DND-41 (cell line): ENCODE measurements around the gene RAPGEF1.

ENCODE experiments used
- ATAC-seq: fragments of 200-7000 bp; cut with Tn5 transposase; 3 replicates; pipeline ENCODE4 v1.9.1; 2021; ENCODE audit warnings: low read depth; ENCODE audit not compliant: insufficient read depth
- DNase-seq: peaks from one replicate; pipeline ENCODE4 v3.0.0-alpha.2; 2020
- H2AFZ ChIP-seq: 2 replicates; pipeline ENCODE4 v1.6.0; 2012; ENCODE audit warnings: low read depth, low read length
- H3K27ac ChIP-seq: 2 replicates; pipeline ENCODE4 v1.5.1; 2012; ENCODE audit warnings: low read length, inconsistent platforms
- H3K27me3 ChIP-seq: fragments of 200-600 bp; sonication (generic); 2 replicates; pipeline ENCODE4 v1.6.0; 2012; ENCODE audit warnings: low read length, mild to moderate bottlenecking, inconsistent platforms; ENCODE audit not compliant: insufficient read depth, poor library complexity
- H3K36me3 ChIP-seq: 2 replicates; pipeline ENCODE4 v1.5.1; 2012; ENCODE audit warnings: low read length, inconsistent platforms; ENCODE audit not compliant: insufficient read depth
- H3K4me1 ChIP-seq: 2 replicates; pipeline ENCODE4 v1.5.1; 2012; ENCODE audit warnings: mild to moderate bottlenecking, low read length; ENCODE audit not compliant: insufficient read depth
- H3K4me2 ChIP-seq: 2 replicates; pipeline ENCODE4 v1.6.0; 2012; ENCODE audit warnings: mild to moderate bottlenecking, moderate library complexity, low read length, inconsistent platforms; ENCODE audit not compliant: insufficient read depth
- H3K4me3 ChIP-seq, 2 experiments: fragments of 200-600 bp in 1 of 2; shearing (Covaris generic) in 1 of 2; 2 replicates each; pipeline ENCODE4 v1.5.1; 2012 to 2016; ENCODE audit warnings: inconsistent platforms in 2 of 2, low read length in 2 of 2, mild to moderate bottlenecking in 2 of 2, low read depth in 1 of 2, moderate library complexity in 1 of 2
- H3K79me2 ChIP-seq: 2 replicates; pipeline ENCODE4 v1.6.0; 2012; ENCODE audit warnings: low read length, inconsistent platforms; ENCODE audit not compliant: insufficient read depth
- H3K9ac ChIP-seq: 2 replicates; pipeline ENCODE4 v1.6.0; 2012; ENCODE audit warnings: low read depth, mild to moderate bottlenecking, inconsistent platforms, low read length, moderate library complexity
- H3K9me3 ChIP-seq: 2 replicates; pipeline ENCODE4 v1.5.1; 2012; ENCODE audit warnings: low read length, moderate library complexity, mild to moderate bottlenecking, inconsistent platforms; ENCODE audit not compliant: insufficient read depth, severe bottlenecking
- H4K20me1 ChIP-seq: 2 replicates; pipeline ENCODE4 v1.6.0; 2012; ENCODE audit warnings: low read length; ENCODE audit not compliant: insufficient read depth
- CTCF ChIP-seq: IDR thresholded peaks from 2 replicates; pipeline ENCODE4 v1.5.1; 2012; ENCODE audit warnings: borderline replicate concordance, low read length, moderate library complexity, mild to moderate bottlenecking; ENCODE audit not compliant: poor library complexity, severe bottlenecking; ENCODE audit errors: extremely low read depth
- EZH2 ChIP-seq: IDR thresholded peaks from 3 replicates; pipeline ENCODE4 v1.6.1; 2012; ENCODE audit warnings: borderline replicate concordance, low read depth, mild to moderate bottlenecking, moderate library complexity, low read length, inconsistent platforms; ENCODE audit not compliant: severe bottlenecking

RAPGEF1 gene

GRCh38 chr9:131704141-131704983 is 35.5 kb downstream of the RAPGEF1 start:
- peaks cover 52% of the 10 kb centered on the region for H3K79me2 ChIP-seq
- H3K4me1 ChIP-seq = no peaks in the 10 kb centered on the region
- no peak for DNase-seq

GRCh38 chr9:131703697-131704096 is 36.2 kb downstream of the RAPGEF1 start:
- no peak overlapping the region for H3K9ac ChIP-seq
- H3K4me1 ChIP-seq = no peaks in the 10 kb centered on the region
- H3K27me3 ChIP-seq = no peaks in the 10 kb centered on the region
- no peak for TF ChIP-seq CTCF
- TF ChIP-seq EZH2 = no peak
- no peaks in the 10 kb centered on the region for H3K9me3 ChIP-seq
- no peak for ATAC-seq
- H3K79me2 ChIP-seq = peaks cover 52% of the 10 kb centered on the region
- H2AFZ ChIP-seq = no peak overlapping the region
- no peaks in the 10 kb centered on the region for H3K36me3 ChIP-seq
- H4K20me1 ChIP-seq = peaks cover 56% of the 10 kb centered on the region
- DNase-seq = no peak
- no peak overlapping the region for H3K27ac ChIP-seq
- no peak overlapping the region for H3K4me3 ChIP-seq
- H3K4me2 ChIP-seq = no peak overlapping the region

More at GRCh38 chr9:131704141-131704983, 35.5 kb downstream of the RAPGEF1 start:
- no peaks in the 10 kb centered on the region for H3K36me3 ChIP-seq
- H2AFZ ChIP-seq = no peak overlapping the region
- no peak overlapping the region for H3K4me2 ChIP-seq
- no peak overlapping the region for H3K4me3 ChIP-seq
- no peaks in the 10 kb centered on the region for H3K27me3 ChIP-seq
- H4K20me1 ChIP-seq = peaks cover 55% of the 10 kb centered on the region; the same call in 1 of the 2 replicates
- TF ChIP-seq EZH2 = no peak
- no peak for TF ChIP-seq CTCF
- no peak overlapping the region for H3K9ac ChIP-seq
- H3K9me3 ChIP-seq = no peaks in the 10 kb centered on the region
- no peak overlapping the region for H3K27ac ChIP-seq
- no peak for ATAC-seq

- TF ChIP-seq EZH2 (no peak), CTCF (no peak)
- Histone ChIP-seq H2AFZ (no peak overlapping the region), H4K20me1 (peaks cover 59% of the 10 kb centered on the region), H3K4me3 (no peak overlapping the region), H3K4me2 (no peak overlapping the region), H3K27ac (no peak overlapping the region), H3K9ac (no peak overlapping the region), H3K36me3 (no peaks in the 10 kb centered on the region), H3K9me3 (no peaks in the 10 kb centered on the region), H3K79me2 (peaks cover 46% of the 10 kb centered on the region), H3K4me1 (no peaks in the 10 kb centered on the region), H3K27me3 (no peaks in the 10 kb centered on the region)
- DNase-seq = no peak
- ATAC-seq = no peak
These were observed 37.0 kb downstream of the RAPGEF1 start for GRCh38 chr9:131702911-131703310.
